GM04503 (cell line): ENCODE results near the gene FAM156A.
"Not testable (repeated sequence)": the region's sequence is repeated elsewhere in the genome, so short reads cannot be mapped to it uniquely, and the experiment has no call there.

Source experiments
- DNase-seq: peaks from one replicate; pipeline ENCODE4 v3.0.0-alpha.2; 2012; ENCODE audit warnings: low read depth

FAM156A gene, protein sequence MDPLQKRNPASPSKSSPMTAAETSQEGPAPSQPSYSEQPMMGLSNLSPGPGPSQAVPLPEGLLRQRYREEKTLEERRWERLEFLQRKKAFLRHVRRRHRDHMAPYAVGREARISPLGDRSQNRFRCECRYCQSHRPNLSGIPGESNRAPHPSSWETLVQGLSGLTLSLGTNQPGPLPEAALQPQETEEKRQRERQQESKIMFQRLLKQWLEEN

DNA sequence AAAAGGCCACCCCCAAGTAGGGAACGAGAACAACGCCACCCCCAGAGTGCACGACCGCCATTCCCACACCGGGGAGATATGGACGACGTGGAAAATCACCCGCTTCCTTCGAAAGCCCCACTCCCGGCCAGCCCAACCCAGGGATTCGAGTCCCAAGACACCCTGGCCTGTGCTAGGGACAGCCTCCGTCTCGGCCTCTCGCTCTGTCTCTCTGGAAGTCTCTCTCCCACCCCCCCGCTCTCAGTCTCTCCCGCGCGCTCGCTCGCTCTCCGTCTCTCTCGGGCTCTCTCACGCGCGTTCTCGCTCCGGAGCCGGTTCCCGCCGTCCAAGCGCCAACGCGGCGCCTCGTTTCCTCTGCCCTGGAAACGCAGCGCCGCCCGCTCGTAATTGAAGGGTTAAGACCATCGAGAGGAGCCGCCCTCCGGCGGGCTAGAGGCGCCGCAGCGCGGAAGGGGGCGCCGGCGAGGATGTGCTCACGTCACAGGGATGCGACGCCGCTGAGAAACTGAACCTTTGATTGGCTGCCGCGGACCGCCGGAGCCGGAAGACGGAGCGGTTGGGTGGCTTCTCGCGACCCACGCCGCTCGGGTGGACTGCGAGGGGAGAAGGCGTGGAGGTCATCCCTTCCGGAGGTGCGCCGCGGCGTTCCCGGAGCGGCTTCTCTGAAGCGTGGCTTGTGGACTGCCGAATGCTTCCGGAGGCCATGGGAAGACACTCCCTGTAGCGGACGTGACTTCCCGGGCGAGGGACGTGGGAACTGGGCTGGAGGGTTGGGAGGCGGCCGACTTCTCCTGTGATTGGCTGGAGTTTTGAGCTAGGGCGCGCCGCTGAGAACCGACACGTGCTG lies at the start of gene FAM156A:
TSS of gene FAM156A (minus strand) at position 406 of the 847 bp plus-strand sequence. CDS start 9,930 bp downstream, outside the sequence.
- not testable (repeated sequence) for DNase-seq

GRCh38 chrX:53005327-53005726 lies 47.0 kb upstream of the FAM156A start:
- no peak for DNase-seq

- DNase-seq, result no peak
Measured at GRCh38 chrX:53004811-53005210, 46.5 kb upstream of the FAM156A start.

- DNase-seq, result no peak
Measured at GRCh38 chrX:53004038-53004437, 45.7 kb upstream of the FAM156A start.

- DNase-seq, result no peak
Measured at GRCh38 chrX:53003111-53003510, 44.8 kb upstream of the FAM156A start.

DNA sequence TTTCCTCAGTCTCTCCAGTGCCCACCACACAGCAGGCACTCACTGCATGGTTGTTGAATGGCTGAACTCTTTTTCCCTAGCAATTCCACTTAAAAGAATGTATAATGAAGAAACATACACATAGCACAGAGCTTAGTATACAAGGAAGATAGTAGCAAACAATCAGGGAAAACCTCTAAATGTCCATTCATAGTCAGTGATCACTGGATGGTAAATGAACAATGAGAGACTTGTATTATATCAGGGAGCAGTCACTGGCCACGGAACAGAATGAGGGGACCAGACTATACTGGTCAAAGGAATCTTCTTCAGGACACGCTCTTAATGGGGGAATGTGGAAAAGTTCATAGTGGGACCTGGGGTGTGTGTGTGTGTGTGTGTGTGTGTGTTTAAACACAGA lies 43.6 kb upstream of the FAM156A start:
- DNase-seq, result no peak

- DNase-seq, result no peak
Measured at GRCh38 chrX:53000447-53001135, 42.3 kb upstream of the FAM156A start.

DNA sequence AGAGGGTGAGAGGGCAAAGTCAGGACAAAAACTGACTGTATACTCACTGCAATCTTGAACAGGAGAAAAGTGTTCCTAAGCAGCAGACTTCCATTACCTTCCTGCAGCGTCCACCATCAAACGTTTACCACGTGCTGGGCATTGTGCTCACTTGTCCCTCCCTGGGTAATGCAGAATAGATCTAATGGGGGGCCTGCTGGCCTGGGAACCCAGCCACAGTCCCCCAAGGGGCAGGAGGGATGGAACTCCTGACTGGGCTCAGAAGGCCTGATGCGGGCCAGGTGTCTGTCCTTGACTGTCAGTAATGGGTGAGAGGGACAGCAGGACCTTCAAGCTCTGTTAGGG lies 37.6 kb upstream of the FAM156A start:
- no peak for DNase-seq

GRCh38 chrX:52995135-52995986 lies 37.0 kb upstream of the FAM156A start:
- DNase-seq, result peak; percentile 79

GRCh38 chrX:52990848-52991247 lies 32.5 kb upstream of the FAM156A start:
- DNase-seq, result no peak

- DNase-seq, result not testable (repeated sequence)
Measured at GRCh38 chrX:52990011-52990631, 31.8 kb upstream of the FAM156A start.

GRCh38 chrX:52988985-52989917 lies 30.9 kb upstream of the FAM156A start:
- no peak for DNase-seq

DNA sequence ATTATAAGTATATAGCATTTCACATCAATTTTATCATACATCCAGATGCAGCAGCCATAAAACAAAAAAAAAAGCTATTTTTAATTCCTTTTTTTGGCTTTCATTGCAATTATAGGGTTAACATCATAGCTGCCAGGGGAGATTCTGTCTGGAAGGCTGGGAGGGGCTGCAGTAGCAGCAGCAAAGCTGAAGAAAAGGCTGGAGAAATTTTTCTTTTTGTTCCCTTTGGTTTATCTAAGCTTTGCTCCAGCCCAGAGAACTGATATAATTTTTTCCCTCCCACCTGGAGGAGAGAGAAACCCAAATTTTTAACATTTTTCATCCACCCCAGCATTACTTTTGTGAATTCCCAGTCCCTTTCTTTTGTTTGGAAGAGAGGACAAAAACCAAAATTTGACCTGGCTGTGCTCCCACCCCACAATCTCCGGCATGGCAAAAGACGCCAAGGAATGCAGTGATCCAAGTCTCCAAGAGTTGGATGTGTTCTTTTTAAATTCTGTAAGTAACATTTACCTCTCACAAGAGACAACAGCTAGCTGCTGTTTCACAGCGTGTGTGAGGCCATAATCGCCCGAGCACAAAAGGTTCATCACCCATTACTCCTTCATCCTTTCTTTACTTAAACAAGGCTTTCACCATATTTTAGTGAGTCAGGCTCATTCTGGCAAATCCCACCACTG lies 25.1 kb upstream of the FAM156A start:
- DNase-seq, result no peak

DNA sequence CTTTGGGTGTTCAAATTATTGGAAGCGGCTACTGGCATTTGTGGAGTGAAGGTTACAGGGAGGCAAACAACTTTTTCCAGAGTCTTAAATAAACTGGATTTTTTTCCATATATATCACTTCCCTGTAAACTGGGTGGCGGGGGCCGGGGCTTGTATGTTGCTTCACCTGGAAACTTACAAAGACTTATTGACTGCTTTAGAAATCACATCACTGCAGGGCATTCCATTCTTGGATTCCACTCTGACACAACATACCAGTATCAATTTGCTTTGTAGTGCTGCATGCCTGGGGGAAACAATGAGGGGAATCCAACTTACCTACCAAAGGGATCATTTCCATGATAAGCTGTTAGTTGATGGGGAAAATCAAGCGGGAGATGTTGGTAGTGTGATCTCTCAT lies 21.7 kb upstream of the FAM156A start:
- no peak for DNase-seq

DNA sequence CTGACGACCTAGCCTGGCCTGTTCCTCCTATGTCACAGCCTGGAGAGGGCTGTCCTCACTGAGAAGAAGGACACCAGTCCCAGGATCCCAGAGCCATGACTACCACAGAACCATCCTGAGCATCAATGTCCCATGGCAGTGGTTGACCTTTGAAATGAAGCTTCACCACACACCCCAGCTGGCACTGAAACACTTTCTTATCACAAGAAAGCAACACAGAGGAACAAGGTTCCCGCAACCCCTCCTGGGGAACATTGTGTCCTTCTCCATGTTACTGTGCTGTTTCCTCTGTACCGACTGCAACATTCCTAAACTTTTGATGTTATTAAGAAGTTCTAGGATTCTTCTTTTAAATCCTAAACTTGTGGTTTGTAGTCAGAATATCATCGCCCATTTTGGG lies 21.2 kb upstream of the FAM156A start:
- no peak for DNase-seq

DNA sequence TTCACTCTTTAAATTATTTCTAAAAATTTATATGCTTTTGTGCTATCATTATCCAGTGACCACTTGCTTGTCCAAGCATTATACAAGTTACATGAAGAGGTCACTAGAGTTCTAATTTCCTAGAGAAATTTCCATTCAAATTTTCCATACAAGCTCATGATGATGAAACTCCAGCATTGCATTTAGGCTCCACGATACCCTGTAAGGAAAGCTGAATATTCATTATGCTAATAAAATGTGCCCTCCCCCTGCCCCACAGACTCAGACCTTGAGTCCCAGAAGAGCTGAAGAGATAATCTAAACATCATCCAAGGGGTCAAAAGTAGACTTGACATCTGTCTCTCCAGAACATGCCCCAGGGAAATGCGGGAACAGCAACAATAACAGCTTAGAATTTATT lies 19.6 kb upstream of the FAM156A start:
- no peak for DNase-seq

DNA sequence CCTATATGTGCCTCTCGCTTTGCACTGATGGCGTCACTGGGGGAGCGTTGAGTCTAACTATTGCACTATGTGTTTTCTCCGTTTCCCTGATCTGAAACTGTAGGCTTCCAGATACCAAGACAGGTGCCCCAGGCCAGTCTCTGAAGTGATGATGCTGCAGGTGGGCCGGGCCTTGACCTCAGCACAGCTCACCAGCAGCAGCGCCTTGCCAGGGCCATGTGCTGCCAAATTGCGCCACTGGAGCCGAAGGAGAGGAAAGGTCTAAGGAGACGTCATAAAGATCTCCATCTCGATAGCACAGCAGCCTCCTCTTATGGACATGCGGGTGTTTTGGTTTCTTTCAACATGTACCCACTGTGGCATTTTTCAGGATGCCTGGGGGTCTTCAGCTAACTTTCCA lies 17.3 kb upstream of the FAM156A start:
- DNase-seq, result not testable (repeated sequence)

DNA sequence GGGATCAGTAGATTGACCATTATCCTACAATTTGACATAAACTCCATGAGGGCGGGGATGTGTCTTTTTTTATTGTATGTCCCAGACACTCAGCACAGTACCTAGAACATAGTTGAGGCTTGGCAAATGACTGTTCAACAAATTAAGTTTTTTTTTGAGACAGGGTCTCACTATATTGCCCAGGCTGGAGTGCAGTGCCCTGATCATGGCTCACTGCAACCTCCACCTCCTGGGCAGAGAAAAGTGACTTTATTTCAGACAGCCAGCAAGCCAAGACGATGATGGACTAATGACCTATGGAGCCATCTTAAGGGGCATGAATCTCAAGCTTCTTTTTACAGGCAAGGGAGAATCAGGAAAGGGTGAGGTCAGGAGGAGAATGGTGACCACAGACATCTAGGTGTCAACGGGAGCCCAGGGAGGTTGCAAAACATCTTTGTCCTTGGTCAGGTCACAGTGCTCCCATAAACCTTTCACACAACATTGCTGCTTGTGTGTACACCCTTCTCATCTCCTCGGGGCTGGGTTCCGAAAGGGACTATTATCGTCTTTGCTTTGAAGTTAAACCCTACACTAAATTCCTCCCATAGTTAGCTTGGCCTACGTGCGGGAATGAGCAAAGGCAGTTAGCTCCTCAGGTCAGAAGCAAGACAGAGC lies 16.1 kb upstream of the FAM156A start:
- DNase-seq, result not testable (repeated sequence)

- DNase-seq, result not testable (repeated sequence)
Measured at GRCh38 chrX:52967922-52968321, 9.6 kb upstream of the FAM156A start.
